GM19463 (cell line): ENCODE results near the gene PDE6B.
"Not testable (repeated sequence)": the region's sequence is repeated elsewhere in the genome, so short reads cannot be mapped to it uniquely, and the experiment has no call there.

Experiments used
- ATAC-seq: cut with Tn5 transposase; IDR thresholded peaks from one replicate; pipeline ENCODE4 v1.9.1; 2021; ENCODE audit warnings: mild to moderate bottlenecking, moderate library complexity; ENCODE audit not compliant: unreplicated experiment

Gene PDE6B

DNA sequence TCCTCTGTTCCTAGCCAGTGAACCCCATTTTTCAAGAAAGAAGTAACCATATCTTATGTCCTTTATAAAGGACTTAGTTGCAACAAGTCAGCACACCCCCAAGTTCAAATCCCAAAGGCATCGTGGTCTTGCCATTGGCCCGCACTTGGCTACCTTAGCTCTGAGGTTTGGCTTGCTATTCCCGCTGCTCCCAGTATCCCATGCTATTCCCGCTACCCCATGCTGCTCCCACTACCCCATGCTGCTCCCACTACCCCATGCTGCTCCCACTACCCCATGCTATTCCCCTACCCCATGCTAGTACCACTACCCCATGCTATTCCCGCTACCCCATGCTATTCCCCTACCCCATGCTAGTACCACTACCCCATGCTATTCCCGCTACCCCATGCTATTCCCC lies 42.8 kb downstream of the PDE6B start:
- not testable (repeated sequence) for ATAC-seq

DNA sequence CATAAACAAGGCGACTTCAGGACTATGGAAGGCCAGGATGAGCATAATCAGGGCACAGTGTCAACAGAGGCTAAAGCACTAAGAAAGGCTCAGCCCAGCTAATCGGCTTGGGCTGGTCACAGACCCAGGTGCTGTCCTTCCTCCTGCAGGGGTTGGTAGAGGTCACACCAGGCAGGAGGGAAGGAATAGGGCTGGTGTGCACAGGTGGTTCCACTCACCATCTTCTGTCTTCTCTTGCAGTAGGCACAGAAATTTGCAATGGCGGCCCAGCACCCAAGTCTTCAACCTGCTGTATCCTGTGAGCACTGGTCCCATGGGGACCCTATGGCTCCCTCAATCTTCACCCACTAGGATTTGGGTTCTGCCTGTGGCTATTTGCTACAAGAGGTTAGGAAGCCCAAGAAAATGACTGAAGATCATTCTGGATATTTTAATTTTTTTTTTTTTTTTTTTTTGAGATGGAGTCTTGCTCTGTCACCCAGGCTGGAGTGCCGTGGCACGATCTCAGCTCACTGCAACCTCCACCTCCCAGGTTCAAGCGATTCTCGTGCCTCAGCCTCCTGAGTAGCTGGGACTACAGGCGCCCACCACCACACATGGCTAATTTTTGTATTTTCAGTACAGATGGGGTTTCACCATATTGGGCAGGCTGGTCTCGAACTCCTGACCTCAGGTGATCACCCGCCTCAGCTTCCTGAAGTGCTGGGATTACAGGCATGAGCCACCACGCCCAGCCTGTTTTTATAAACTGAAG lies 44.6 kb downstream of the PDE6B start:
- not testable (repeated sequence) for ATAC-seq

DNA sequence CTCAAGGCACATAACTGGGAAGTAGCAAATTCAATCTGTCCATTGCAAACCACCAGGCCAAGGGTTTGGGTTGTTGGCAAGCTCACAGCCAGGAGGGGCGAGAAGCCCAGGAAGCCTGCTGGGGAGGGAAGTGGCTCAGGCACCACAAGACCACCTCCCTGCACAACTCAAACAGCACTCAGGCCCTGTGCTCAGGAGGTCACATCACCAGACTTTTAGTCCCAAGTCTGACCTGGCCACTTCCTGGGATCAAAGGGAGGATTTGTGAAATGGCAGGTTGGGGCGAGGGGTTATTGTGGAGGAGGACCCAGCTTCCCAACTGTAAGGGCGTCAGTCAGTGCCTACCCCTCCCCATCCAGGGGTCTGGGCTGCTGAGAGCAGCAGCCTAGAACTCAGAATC lies 46.4 kb downstream of the PDE6B start:
- ATAC-seq: no peak

DNA sequence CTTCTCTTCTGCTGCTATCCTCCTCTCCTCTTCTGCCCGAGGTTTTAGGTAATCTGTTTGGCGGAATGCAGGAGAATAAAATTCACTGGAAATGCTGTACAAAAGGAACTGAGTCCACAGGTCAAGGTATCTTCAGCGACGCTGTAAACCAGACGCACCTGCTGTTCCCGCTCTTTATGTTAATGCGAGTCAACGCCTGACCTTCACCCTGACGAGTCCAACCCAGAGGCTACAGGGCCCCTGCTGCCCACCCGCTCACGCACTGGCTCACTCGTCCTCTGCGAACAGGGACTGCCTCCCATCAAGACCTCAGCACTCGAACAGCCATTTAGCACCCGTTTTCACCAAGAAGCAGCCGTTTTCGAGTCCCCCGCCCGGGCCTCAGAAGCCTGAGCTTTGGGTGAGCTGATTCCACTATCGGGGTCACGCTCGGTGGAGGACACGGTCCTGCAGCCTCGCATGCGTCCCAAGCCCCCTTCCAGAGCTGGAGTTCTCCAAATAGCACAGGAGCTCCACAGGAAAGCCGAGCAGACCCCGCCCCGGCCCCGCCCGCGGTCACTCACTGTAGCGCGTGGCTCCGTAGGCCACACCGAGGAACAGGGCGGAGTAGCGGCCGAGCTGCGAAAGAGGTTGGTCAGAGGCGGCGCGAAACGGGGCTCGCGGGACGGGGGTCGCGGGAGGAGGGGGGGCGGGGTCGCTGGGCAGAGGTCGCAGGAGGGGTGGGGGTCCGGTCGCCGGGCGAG lies 48.1 kb downstream of the PDE6B start:
- ATAC-seq: no peak

DNA sequence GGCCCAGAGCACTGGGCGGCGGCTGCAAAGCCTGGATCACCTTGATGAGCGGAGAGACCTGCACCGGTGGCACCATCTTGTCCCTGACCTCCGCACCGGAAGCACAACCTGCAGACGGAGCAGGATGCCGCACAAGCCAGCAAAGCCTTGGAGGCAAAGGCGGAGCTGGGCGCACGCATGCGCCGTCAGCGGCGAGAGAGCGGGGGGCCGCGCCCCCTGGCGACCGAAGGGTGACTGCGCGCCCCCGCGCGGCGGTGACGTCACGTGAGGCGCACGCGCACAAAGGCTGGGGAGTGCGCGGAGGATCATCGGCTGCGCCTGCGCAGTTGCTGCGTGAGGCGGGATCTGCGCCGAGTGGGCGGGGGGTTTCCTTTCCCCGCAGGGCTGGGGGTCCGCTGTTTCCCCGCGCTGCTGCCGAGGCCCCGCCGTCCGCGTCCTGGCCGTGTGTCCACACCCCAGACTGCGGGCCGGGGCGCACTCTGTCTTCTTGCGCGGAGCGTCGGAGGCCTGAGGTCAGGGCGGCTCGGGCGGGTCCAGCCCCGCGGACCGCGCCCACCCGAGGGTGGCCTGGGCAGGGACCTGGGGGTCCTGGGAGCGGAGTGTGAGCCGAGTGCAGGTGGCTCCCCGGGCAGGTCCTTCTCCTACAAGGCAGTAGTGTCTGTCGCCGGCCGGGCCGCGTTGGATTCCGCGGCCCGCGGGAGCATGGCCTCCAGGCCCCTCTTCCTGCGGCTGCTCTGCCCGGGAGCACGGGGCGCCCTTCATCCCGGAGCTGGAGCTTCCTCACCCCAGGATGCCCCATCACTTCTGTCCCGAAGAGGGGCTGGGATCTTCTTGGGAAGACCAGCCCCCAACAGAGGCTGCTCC lies 49.0 kb downstream of the PDE6B start, which contains the start of the genes ATP5ME and MYL5:
TSS of gene ATP5ME (minus strand) at position 105 of the 864 bp plus-strand sequence. CDS start at position 76, 29 bp downstream.
TSS of gene MYL5 (plus strand) at position 371 of the 864 bp plus-strand sequence. CDS start 3,485 bp downstream, outside the sequence.
- ATAC-seq: peak; percentile 74

DNA sequence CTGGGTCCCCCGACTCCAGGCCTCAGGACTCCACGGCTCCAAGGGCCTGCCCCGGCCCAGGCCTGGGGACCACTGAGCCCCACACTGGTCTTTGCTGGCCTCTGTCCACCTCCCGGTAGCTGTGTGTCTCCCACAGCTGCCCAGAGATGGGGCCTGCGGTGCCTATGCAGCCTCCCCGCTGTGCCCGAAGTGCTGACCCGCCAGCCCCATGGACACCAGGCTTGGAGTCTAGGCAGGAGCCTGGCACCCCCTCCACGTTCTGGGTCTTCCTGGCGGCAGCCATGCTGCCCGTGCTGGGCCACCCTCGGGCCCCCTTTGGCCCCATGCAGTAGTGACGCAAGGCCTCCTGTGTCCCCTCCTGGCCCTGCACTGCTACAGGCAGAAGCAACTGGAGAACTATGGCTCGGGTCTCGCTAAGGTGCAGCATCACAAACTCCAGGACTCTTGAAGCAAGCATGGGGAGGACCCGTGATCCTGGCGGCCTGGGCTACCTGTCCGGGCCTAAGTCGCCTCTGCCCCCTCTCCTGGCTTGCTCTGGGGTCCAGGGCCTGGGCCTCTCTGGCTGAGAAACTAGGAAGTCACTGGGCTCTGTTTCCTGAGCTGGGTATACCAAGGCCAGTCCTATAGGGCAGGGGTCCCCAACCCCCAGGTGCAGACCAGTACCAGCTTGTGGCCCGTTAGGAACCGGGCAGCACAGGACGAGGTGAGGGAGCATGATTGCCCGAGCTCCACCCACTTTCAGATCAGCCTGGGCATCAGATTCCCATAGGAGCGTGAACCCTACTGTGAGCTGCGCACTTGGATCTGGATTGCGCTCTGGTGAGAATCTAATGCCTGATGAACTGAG lies 49.9 kb downstream of the PDE6B start:
- ATAC-seq: no peak

DNA sequence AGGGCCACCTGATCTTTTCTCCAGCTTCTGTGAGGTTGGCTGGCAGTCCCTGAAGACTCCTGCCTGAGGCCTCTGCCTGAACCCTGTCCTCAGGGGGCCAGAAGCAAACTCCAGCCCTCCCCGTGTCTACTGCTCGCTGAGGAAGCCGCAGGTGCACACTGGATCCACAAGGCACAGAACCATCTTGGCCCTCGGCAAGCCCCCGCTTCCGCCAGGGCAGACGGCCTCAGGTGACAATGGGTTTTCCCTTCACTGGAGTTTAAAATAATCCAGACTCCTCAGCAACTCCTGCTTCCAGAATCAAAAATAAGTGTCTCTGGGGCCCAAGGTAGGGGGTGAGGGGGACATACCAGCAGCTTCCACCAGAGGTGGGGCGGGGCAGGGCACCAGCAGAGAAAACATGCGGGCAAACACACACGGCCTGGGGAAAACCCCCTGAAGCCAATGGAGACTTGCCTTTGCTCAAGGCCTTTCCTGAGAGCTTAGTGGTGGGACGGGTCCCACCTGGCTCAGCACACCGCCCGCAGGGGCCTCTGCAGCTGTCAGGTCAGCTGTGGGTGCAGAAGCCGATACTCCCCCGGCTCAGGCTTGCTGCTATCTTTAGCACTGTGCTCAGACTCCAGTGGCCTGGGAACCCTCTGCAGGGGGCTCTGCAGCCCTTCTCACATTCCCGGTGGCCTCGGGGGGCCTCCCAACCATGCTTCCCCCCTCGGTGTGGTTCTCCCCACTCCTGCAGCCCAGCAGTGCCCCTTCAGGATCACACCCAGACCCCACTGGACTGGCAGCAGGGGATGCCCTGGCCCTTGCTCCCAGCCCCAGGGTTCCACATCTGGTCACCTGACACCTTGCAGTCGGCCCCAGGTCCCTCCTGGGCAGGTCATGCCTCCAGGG lies 50.9 kb downstream of the PDE6B start:
- peak; percentile 40 for ATAC-seq

DNA sequence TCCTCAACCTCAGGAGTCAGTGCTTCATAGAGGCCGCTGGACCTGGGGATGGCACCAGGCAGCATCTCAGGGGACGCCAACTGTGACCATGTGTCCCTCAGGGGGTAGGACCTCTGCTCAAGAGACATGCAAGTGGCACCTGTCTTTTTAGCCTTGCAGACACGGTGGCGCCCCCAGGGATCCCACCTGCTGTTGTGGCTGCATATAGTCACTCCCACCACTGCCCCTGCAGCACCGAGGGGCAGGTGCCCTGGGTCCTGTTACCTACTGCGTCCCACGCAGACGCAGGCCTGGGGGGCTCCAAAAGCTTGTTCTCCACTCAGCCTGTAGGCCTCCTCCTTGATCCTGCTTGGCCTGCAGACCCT lies 51.5 kb downstream of the PDE6B start:
- no peak for ATAC-seq

DNA sequence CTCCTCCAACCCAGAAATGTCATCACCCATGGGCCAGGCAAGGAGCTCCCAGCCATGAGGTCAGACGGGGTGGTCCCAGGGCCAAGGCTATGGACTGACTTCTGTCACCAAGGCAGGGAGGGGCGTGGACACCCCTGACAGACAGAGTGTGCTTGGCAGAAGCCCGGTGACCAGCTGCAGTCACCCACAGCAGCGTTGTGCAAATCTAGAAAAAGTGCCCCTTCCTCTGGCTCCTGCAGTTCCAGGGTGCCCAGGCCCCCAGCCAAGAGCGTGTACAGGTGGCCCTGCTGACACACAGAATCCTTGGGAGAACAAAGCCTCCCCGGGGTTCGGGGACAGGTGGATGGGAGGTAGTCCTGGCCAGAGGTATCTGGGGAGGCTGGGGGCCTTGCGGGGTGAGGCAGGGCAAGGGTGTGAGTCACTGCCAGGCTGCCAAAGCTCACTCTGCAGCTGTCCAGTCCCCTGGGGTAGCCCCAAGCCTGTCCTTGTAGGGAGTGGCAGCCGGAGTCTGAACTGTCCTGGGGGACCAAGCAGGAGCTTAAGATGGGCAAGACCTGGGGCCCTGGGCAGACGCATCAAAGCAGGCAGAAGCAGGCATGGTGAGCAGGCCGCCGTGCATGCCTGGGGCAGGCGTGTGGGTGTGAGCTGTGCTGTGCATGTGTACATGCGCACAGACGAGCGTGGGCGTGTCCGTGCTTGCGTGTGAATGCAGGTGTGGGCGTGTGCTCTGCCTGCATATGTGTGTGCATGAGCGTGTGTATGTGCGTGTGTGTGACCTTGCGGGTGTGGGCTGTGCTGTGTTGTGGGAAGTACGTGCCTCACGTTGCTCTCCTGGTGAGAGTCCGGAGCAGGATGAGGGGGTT lies 52.3 kb downstream of the PDE6B start:
- no peak for ATAC-seq

DNA sequence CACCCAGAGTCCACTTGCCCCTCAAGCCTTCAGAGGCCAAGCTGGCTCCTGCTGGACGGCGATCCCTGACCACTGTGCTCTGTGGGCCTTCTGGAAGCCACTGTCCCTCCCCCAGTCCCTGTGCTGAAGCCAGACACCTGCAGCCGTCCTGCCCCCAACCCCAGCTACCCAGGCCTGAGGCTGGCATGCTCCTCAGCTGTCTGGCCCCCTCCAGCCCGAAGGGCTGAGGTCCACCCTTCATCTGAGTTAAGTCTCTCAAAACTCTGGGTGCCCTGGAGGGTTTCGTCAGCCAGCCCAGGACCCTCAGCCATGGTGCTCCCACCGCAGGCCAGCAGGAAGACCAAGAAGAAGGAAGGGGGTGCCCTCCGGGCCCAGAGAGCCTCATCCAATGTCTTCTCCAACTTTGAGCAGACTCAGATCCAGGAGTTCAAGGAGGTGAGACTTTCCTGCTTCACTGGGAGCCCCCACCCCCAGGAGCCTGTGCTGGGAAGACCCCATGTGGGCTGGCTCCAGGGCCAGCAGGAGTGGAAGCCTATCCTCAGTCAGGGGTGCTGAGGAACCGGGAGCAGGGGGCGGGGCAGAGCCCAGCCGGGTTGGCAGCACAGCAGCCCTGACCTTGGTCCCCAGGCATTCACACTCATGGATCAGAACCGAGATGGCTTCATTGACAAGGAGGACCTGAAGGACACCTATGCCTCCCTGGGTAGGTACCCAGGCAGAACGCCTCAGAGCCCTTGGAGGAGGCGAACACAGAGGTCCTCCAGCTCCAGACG lies 53.1 kb downstream of the PDE6B start:
- no peak for ATAC-seq

DNA sequence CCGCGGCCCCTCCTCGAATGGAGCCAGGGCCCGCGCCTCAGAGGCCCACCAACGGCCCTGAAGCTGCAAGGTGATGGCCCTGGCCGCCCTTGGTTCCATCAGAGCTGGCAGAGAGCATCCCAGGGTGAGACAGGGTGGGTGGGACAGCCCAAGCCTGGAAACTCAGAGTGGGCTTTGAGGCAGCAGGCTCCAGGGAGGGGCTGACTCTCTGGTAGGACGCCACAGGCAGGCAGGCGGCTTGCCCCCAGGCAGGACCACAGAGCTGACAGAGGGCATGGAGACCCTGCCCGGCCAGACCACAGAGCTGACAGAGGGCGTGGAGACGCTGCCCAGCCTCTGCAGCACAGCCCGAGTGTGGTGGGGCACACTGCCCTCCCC lies 53.7 kb downstream of the PDE6B start:
- ATAC-seq: no peak

DNA sequence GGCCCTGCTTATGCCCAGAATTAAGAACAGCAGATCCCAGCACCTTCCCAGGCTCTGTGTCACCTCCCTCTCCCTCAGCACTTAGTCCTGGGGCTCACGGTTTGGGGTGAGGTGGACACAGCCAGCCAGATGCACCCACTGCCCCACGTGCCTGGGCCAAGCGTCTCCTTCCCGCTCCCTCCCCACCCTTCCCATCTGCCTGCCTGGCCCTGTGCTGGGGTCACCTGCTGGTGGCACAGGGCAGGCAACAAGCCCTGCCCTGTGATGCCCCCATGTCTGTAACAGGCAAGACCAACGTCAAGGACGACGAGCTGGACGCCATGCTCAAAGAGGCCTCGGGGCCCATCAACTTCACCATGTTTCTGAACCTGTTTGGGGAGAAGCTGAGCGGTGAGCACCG lies 54.3 kb downstream of the PDE6B start:
- no peak for ATAC-seq

DNA sequence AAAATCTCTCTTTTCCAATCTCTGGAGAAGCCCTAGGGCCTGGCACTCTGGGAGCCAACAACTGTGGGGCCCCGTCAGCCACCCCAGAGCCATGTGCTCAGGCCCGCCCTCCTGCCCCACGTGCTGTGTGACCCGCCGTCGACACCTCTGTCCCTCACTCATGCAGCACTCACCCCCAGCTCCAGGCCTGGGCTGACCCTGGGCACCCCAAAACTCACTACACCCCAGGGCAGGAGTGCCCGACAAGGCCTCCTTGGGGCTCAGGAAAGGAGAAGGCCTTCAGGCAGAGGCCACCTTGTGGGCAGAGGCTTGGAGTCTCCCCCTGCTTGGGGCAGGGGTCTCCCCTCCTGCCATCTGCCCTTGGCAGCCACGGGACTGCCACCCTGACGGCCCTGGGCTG lies 54.7 kb downstream of the PDE6B start:
- ATAC-seq: no peak

DNA sequence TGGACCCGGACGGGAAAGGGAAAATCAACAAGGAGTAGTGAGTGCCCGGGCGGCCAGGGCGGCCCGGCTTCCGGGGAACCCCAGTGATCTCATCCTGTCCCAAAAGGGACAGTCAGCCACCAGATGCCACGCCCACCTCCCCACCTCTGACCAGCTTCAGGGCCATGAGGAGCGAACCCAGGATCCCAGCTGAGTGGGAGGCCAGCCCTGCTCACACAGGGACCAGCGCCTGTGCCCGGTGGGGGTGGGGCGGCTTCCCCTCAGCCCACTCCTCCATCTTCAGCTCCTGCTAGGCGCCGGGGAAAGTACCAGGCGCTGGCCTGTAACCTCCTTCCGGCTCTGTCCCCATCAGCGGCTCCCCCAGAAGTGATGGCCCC lies 55.2 kb downstream of the PDE6B start:
- no peak for ATAC-seq

DNA sequence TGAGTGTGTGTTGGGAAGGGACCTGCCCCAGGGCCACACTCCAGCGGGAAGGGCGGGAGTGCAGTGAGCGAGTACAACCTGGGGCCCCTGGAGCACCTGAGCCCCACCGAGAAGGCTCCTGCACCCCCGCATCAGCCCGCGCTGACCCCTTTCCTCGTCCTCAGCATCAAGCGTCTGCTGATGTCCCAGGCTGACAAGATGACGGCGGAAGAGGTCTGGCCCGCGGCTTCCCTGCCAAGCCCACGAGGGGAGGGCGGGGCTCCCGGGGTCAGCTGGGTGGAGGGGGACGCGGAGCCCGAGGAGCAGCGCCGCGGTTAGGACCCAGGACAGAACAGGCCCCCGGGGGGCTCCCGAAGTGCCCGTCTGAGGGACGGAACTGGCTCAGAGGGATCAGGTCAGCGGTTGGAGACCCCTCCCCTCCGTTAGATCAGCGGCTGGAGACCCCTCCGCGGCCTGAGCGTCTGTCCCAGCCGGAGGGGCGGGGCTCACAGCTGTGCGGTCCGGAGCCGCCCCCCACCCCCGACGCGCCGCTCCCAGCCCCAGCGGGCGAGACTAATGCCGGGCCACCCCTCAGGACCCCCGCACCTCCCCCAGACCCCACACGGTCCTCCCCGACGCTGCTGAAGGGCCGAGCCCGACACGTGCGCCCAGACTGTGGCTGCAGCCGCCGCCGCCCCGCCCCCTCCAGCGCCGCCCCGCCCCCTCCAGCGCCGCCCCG lies 55.7 kb downstream of the PDE6B start:
- no peak for ATAC-seq

DNA sequence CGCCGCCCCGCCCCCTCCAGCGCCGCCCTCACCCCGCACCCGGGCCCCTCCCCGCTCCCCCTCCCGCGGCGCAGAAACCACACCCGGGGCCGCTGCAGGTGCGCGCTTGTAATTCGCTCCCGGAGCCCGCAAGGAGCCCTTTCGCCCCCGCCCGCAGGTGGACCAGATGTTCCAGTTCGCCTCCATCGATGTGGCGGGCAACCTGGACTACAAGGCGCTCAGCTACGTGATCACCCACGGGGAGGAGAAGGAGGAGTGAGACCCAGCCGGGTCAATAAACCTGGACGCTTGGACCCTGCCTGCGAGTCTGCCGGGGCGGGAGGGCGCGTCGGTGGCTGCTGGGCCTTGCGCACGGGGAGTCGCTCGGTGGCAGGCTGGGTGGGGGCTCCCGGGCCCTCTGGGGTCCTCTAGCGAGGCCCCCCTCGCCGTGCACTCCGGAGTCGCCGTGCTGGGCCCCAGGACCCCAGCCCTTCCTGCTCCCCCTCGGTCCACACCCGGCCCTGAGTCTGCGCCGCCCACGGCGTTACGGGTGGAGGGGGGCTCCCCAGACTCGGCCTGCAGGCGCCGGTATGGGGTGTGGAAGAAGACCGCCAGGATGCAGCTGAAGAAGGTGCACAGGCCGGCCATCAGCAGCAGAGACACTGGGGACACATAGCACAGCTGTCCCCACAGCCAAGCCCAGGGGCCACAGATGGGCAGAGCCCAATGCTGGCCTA lies 56.5 kb downstream of the PDE6B start:
- no peak for ATAC-seq
